GM06990 (cell line): ENCODE measurements around the gene GRM4.

Source experiments
- DNase-seq: peaks from one replicate; pipeline ENCODE4 v3.0.0-alpha.2; 2011; ENCODE audit not compliant: insufficient read length; ENCODE audit errors: extremely low read depth
- H3K27me3 ChIP-seq: replicated peaks from 2 replicates; pipeline ENCODE4 v1.6.0; 2011; ENCODE audit warnings: low read length; ENCODE audit not compliant: control insufficient read depth, insufficient read depth
- H3K36me3 ChIP-seq: 2 replicates; pipeline ENCODE4 v1.5.1; 2011; ENCODE audit warnings: low read length; ENCODE audit not compliant: control insufficient read depth, insufficient read depth
- H3K4me3 ChIP-seq: replicated peaks from 2 replicates; pipeline ENCODE4 v1.5.1; 2011; ENCODE audit warnings: low read depth, mild to moderate bottlenecking, control low read depth, low read length
- TF ChIP-seq, protein P1 (sequence below): IDR thresholded peaks from 2 replicates; pipeline ENCODE4 v1.5.1; 2011; ENCODE audit warnings: low read length, control low read depth, mild to moderate bottlenecking, inconsistent platforms; ENCODE audit not compliant: insufficient read depth, poor library complexity, severe bottlenecking

GRM4 gene

DNA sequence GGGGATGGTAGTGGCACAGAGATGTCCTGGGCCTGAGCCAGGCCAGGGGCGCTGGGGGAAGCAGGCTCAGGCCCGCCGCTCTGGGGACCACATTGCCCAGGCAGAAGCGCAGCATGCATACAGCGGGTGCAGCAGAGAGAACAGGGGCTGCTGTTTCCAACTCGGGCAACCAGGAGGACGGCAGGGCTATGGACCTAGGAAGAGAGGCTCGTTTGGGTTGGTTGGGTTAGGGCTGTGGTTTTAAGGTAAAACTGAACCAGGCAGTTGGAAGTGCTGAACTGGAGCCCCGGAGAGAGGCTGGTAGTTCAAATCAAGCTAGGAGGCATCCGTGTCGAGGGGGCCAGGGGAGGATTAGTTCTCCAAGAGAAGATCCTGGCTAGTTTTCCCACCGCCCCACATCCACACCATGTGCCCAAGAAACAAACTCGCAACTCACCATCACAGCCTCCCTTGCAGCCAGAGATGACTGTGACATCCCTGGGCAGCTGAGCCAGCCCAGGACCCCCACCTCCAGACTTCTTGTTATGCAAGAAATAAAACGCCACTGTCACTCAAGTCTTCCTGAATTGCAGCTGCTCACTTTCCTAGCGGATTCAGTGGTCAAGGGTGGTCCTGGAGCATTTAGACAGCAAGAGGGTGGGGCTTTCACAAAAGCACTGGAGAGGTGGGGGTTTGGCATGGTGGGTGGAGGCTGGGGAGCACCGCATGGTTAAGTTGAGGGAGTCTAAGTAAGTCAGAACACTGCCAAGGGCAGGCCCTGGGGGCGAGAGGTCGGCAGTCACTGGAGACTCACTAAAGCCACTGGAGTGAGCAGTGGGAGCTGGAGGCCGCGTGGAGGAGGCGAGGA lies 161.2 kb downstream of the GRM4 start:
- Histone ChIP-seq H3K36me3 (no peaks in the 10 kb centered on the region), H3K27me3 (peaks cover 5% of the 10 kb centered on the region), H3K4me3 (no peak overlapping the region)
- DNase-seq = no peak
- TF ChIP-seq, protein P1, sequence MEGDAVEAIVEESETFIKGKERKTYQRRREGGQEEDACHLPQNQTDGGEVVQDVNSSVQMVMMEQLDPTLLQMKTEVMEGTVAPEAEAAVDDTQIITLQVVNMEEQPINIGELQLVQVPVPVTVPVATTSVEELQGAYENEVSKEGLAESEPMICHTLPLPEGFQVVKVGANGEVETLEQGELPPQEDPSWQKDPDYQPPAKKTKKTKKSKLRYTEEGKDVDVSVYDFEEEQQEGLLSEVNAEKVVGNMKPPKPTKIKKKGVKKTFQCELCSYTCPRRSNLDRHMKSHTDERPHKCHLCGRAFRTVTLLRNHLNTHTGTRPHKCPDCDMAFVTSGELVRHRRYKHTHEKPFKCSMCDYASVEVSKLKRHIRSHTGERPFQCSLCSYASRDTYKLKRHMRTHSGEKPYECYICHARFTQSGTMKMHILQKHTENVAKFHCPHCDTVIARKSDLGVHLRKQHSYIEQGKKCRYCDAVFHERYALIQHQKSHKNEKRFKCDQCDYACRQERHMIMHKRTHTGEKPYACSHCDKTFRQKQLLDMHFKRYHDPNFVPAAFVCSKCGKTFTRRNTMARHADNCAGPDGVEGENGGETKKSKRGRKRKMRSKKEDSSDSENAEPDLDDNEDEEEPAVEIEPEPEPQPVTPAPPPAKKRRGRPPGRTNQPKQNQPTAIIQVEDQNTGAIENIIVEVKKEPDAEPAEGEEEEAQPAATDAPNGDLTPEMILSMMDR = no peak

- Histone ChIP-seq H3K36me3 (no peaks in the 10 kb centered on the region), H3K4me3 (no peak overlapping the region), H3K27me3 (peaks cover 5% of the 10 kb centered on the region)
- no peak for DNase-seq
- TF ChIP-seq, protein P1 = no peak
Observed at GRCh38 chr6:33983721-33984465, 162.0 kb downstream of the GRM4 start.

DNA sequence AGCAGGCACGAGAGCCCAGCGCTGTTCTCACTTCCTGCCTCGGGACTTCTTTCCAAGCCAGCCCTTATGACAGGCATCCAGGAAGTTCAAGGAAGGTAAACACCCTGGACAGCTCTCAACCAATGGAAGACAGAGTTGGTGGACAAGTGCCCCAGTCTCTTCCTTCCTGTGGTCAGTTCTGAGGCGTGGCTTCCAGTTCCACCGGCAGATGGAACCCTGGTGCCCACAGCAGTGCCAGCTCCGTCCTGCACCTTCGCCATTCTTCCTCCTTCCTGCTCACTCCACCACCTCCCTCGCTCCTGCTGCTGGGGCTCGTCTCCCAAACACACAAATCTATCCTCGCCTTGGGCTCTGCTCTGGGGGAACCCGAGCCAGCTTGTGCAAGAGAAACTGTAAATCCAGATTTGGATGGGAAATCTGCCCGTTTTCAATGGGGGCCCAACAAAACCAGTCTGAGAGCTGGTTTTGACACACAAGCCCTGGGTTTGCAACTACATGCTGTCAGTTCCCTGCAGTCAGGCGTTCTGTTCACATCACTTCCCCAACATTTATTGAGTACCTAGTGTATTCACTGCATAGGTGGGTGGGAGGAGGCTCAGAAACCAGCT lies 162.7 kb downstream of the GRM4 start:
- TF ChIP-seq, protein P1 = no peak
- no peak overlapping the region for H3K4me3 ChIP-seq
- no peaks in the 10 kb centered on the region for H3K36me3 ChIP-seq
- H3K27me3 ChIP-seq = peaks cover 5% of the 10 kb centered on the region
- DNase-seq = no peak

DNA sequence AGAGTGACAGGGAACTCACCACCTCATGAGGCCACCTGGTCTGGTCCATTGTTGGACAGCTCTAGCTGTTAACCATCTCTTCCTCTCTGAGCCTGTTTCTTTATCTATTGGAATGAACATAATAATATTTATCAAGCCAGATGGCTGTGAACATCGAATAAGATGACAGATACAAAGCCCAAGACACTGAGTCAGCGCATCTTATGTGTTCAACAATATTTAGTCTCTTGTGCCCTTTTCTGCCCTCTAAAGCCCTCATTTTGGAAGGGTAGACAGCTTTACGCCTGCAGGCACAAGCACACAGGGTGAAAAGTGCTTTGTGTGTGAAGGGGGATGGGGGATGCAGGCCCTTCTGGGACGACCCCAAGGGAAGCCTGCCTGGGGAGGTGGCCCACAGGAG lies 164.0 kb downstream of the GRM4 start:
- DNase-seq = no peak
- TF ChIP-seq, protein P1 = no peak
- Histone ChIP-seq H3K36me3 (no peaks in the 10 kb centered on the region), H3K27me3 (peaks cover 6% of the 10 kb centered on the region), H3K4me3 (no peak overlapping the region)

GRCh38 chr6:33981421-33981820 lies 164.5 kb downstream of the GRM4 start:
- DNase-seq = no peak
- TF ChIP-seq, protein P1 = no peak
- H3K27me3 ChIP-seq = peaks cover 6% of the 10 kb centered on the region

More at GRCh38 chr6:33981421-33981820, 164.5 kb downstream of the GRM4 start:
- Histone ChIP-seq H3K36me3 (no peaks in the 10 kb centered on the region), H3K4me3 (no peak overlapping the region)
